Activated T-helper 17 cell treated with anti-CD3 and anti-CD28 coated beads, Interleukin-2, amount 50 U/mL, for 72 hours (primary cell): Measurements from ENCODE around the gene ZNF750. TPM values are rescaled to one million over a fixed set of nuclear protein-coding genes. Genes with fewer than 3 reads are reported as not detected.
A peak's percentile ranks its signal among the peaks of the same experiment; 100 is the strongest.

Experiments
- ATAC-seq: fragments of 150-1000 bp; cut with Tn5 transposase; replicated peaks from 2 replicates; pipeline ENCODE4 v1.10.0; 2021; ENCODE audit warnings: mild to moderate bottlenecking, moderate library complexity
- H3K27ac Mint-ChIP-seq: one replicate; pipeline ENCODE4 v1.8.0; 2022; ENCODE audit warnings: mixed read lengths
- H3K27me3 Mint-ChIP-seq: one replicate; pipeline ENCODE4 v1.8.0; 2022; ENCODE audit warnings: mixed read lengths
- H3K36me3 Mint-ChIP-seq: one replicate; pipeline ENCODE4 v1.8.0; 2022; ENCODE audit warnings: low read depth, mild to moderate bottlenecking, mixed read lengths
- H3K4me1 Mint-ChIP-seq: one replicate; pipeline ENCODE4 v1.8.0; 2022; ENCODE audit warnings: mixed read lengths
- H3K4me3 Mint-ChIP-seq: one replicate; pipeline ENCODE4 v1.8.0; 2022; ENCODE audit warnings: mild to moderate bottlenecking, mixed read lengths
- H3K9me3 Mint-ChIP-seq: one replicate; pipeline ENCODE4 v1.8.0; 2022; ENCODE audit warnings: mixed read lengths
- total RNA-seq, 2 donors: library from RNA; stranded (reverse); gene quantifications; one replicate each; pipeline ENCODE4 v1.2.3, GENCODE V29; 2022

ZNF750 gene
- total RNA-seq, result not detected

DNA sequence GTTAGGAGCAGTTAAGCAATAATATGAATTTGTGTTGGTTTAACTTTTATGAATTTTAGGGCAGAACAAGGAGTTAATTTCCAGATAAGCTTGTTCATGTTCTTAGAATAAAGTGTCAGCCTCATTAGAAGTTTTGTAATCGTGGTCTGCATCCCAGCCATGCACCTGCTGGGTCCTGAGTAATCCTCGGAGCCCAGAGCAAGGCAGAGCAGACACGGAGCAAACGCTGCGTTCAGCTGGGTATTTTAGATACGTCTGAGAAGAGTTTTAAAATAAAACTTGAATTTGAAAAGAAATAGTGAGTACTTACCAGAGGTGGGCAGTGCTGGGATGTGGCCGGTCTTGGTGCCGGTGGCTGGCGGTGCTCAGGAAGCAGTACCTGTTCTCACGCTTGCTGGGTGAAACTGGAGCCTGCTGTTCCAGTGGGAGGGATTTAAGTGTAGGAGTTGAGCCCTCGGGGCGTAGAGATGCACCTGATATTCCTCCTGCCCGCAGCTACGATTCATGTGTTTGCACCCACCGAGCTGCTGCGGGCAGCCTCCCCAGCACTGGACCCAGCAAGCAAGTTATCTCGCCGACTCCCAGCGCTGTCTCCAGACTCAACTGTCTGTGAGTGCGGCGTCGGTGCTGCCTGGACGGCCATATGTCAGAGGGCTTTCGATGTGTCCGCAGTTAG is at the start of gene ZNF750:
Gene ZNF750, minus strand, starts transcription at position 406 of the 676 bp plus-strand sequence. CDS start 7,568 bp downstream, outside the sequence.
- H3K4me1 Mint-ChIP-seq, result peaks cover 6% of the 10 kb centered on the region
- no peaks in the 10 kb centered on the region for H3K27me3 Mint-ChIP-seq
- ATAC-seq, result no peak
- H3K36me3 Mint-ChIP-seq, result no peaks in the 10 kb centered on the region
- H3K9me3 Mint-ChIP-seq, result no peaks in the 10 kb centered on the region
- no peak within 1 kb of the TSS for H3K4me3 Mint-ChIP-seq
- H3K27ac Mint-ChIP-seq, result no peak within 1 kb of the TSS

DNA sequence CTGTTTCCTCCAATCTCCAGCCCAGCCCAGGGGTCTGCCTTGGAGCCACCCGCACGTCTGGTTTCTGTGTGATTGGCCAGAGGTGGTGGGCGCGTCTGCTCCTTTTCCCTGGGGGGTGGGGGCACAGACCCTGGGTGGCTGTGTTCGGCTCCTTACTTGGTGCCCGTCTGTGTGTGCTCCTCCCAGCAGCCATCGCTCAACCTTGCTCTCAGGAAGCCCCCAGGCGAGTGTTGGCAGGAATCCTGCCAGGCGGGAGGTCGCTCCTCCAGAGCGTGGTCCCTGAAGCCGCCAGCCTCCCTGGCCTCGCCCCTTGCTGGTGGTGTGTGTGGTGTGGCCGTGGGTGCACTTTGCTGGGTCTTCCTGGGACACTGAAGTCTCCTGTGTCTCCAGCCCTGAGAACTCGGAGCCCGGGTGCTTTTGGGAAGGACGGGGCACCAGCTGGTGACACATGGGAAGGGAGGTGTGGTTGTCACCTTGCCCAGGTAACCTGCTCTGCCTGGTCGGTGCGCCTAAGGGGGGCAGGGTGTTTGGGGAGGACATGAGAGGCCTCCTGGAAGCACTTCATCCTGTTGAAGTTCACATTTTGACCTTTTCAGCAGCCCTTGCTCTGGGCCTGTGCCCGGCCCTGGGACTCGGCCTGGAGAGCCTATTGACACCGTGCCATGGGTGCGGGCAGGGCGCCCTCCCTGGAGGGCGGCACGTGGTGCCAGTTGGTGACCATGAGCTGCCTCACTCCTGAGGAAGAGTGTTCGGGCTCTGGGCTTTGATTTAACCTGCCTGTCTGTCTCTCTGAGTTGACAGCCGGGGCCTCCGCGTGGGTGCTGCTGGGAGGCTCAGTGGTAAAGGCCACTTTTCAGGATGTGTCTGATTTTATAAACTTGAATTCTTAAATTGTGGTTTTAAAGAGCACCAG is 49.0 kb upstream of the ZNF750 start:
- Mint-ChIP-seq H3K27ac (no peak overlapping the region), H3K36me3 (peaks cover 35% of the 10 kb centered on the region), H3K9me3 (no peaks in the 10 kb centered on the region), H3K27me3 (no peaks in the 10 kb centered on the region), H3K4me1 (peaks cover 47% of the 10 kb centered on the region), H3K4me3 (no peak overlapping the region)
- no peak for ATAC-seq

DNA sequence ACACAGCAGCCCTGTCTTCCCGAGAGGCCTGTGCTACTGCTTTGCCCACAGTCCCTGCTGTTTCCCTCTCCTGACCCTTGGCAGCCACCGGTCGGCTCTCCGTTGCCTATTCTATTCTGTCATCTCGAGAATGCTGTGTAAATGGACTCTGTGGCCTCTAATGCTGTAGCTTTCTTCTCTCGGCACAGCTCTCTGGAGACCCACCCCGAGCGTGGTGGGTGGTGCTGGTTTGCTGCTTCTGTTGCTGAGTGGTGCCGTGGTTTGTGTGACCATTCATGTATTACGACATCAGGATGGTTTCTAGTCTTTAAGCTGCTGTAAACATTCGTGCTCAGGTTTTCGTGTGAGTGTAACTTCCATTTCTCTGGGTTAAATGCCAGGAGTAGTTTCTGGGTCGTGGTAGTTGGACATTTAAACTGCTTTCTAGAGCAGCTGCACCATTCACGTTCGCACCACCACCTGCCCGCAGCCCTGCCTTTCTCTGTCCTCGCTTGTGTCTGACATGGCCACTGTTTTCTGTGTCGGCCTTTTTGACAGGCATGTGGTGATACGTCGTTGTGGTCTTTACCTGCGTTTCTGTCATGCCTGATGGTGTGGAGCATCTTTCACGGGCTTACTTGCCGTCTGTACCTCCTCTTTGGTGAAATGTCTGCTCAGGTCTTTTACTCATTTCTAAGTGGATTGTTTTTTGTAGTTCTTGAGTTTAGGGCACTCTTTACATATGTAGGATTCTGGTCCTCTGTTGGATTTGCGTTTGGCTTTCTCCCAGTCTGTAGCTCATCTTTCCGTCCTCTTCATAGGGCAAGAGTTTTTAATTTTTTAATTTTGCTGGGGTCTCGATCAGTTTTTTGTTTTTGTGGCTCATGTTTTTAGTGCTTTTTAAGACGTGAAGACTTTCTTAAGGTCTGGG is 47.7 kb upstream of the ZNF750 start:
- H3K36me3 Mint-ChIP-seq, result peaks cover 25% of the 10 kb centered on the region
- H3K27ac Mint-ChIP-seq, result peak overlapping the region; percentile 55
- H3K27me3 Mint-ChIP-seq, result no peaks in the 10 kb centered on the region
- H3K4me1 Mint-ChIP-seq, result peaks cover 42% of the 10 kb centered on the region
- H3K4me3 Mint-ChIP-seq, result no peak overlapping the region
- no peak for ATAC-seq
- H3K9me3 Mint-ChIP-seq, result no peaks in the 10 kb centered on the region

DNA sequence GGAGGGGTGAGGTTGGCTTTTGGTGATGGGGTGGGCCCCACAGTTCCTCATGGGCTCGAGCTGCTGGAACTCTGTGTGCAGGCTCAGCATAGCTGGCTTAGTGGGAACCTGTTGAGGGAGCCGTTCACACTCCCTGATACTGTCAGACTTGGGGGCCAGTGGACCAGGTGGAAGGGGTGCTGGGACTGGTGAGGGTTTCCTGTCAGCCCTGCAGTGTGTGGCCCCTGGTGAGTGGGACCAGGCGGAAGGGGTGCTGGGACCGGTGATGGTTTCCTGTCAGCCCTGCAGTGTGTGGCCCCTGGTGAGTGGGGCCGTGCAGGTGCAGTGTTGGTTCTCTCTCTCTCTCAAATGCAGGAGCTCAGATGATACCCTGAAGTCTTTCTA is 45.1 kb upstream of the ZNF750 start:
- Mint-ChIP-seq H3K36me3 (peaks cover 12% of the 10 kb centered on the region), H3K27me3 (no peaks in the 10 kb centered on the region), H3K27ac (peak overlapping the region; percentile 80)

DNA sequence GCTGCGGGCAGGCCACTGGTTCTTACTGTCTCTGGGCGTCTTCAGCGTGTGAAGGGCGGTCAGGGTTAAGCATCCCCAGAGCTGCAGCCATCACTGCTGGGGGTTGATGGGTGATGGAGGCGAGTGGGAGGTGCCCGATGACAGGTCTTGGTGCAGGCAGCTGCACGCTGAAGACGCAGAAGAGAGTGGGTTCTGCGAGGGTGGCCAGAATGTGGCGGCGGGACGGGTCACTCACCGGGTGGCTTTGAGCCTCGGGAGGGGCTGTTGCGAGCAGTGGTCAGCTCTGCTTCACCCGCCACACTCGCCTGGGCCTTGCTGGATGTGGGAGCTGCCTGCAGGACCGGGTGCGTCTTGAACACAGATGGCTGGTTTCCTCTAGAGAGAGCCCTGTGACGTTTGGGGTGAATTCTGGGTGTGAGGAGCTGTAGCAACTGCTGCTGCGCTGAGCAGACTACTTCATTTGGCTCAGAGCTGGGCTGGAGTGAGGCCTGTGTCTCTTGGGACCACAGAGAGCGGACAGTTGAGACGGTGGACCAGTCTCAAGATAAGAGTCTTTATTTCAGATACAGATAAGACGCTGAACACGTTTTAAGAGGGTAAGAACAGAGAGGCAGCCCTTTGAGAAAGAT is 44.6 kb upstream of the ZNF750 start:
- Mint-ChIP-seq H3K27me3 (no peaks in the 10 kb centered on the region), H3K36me3 (peaks cover 13% of the 10 kb centered on the region), H3K4me3 (peak overlapping the region; percentile 81), H3K4me1 (peaks cover 56% of the 10 kb centered on the region), H3K9me3 (no peaks in the 10 kb centered on the region), H3K27ac (peak overlapping the region; percentile 80)
- ATAC-seq, result no peak

More for the DNA sequence above, 45.1 kb upstream of the ZNF750 start:
- Mint-ChIP-seq H3K4me1 (peaks cover 52% of the 10 kb centered on the region), H3K9me3 (no peaks in the 10 kb centered on the region), H3K4me3 (peak overlapping the region; percentile 81)
- peak; percentile 39 for ATAC-seq

DNA sequence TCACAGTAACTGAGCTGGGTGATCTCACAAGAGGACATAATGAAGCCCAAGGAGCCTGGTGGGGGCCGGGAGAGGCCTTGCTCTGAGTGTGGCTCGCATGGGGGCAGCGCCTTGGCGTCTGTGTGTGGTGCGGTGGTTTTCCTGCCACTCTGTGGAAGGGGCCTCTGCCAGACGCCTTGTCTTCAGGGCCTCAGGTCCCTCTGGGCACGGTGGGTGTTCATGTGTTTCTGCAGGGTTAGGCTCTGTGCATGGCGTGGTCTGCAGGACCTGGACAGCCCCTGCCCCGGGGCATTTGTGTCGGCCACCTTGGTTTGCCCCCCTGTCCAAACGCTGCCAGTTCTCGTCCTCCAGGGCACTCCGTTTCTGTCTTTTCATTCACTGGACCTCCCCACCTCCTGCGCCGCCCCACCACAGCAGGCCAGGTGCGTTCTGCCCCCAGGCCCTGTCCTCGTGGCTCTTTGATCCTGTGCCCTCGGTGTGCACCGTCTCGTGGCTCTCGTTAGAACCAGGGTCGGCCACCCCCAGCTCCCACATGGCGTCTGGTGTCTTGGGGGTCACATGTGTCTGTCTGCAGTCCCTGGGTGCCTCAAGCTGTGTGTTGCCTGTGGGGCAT is 43.7 kb upstream of the ZNF750 start:
- Mint-ChIP-seq H3K9me3 (no peaks in the 10 kb centered on the region), H3K4me1 (peaks cover 65% of the 10 kb centered on the region), H3K36me3 (peaks cover 22% of the 10 kb centered on the region), H3K4me3 (peak overlapping the region; percentile 81), H3K27me3 (no peaks in the 10 kb centered on the region), H3K27ac (peak overlapping the region; percentile 80)
- ATAC-seq, result no peak

DNA sequence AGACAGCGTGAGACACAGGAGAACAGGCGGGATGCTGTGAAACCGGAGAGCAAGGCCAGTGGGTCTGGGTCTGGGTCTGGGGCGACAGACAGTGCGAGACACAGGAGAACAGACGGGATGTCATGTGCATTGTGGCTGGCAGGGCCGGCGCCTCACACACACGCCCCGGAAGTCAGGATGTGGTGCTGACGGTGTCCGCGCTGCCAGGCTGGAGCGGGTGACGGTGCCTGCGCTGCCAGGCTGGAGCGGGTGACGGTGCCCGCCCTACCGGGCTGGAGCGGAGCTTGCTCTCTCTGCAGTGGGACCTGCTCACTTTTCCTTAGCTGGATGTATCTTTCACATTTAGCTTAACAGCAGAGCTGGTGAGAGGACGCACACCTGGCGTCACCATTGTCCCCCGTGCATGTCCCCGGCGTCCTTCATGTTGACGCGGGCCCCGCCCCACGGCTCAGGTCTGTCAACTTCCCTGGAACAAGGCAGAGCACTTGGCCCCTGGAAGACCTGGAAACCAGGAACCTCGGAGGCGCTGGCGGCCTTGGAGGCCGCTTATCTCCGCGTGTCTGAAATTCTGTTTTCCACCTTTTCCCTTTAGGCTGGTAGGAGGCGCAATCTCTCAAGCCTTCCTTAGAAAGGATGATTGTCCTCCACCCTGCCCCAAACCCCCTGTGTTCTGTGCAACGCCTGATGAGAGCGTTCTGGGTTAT is 43.0 kb upstream of the ZNF750 start:
- peak overlapping the region; percentile 90 for H3K27ac Mint-ChIP-seq
- peak overlapping the region; percentile 81 for H3K4me3 Mint-ChIP-seq
- H3K4me1 Mint-ChIP-seq, result peaks cover 67% of the 10 kb centered on the region
- ATAC-seq, result peak; percentile 97
- H3K36me3 Mint-ChIP-seq, result peaks cover 23% of the 10 kb centered on the region
- H3K27me3 Mint-ChIP-seq, result no peaks in the 10 kb centered on the region
- no peaks in the 10 kb centered on the region for H3K9me3 Mint-ChIP-seq

DNA sequence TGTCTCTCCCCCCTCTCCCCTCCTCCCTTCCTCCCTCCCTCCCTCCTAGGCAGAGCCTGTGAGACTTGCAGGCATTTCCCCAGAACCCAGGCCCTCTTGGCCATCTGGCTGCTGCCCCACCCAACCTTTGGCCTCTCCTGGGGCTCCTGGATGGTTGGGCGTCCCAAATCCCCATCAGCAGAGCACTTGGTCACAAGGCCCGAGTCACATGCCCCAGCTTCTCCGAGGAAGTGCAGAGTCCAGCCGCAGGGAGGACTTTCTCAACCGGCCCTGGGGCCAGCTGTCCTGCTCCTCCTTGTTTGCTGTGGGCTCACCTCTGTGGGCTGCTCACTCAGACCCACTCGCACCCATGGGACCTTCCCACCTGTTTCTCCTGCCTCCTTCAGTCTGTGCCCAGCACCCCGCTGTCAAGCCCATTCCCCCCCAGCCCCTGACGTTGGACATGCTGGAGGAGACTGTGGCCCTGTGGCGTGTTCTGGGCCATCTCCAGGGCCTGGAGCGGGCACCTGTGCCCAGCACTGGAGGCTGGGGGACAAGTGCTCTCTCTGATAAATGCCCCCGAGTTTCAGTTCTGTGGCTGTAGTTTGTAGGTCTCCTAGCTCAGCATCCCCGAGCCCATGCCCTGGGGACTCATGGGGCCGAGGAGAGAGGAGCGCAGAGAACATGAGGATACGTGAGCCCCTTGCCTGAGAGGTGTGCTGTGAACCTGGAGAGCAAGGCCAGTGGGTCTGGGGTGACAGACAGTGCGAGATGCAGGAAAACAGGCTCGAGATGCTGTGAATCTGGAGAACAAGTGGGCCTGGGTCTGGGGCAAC is 42.3 kb upstream of the ZNF750 start:
- peak; percentile 6 for ATAC-seq

DNA sequence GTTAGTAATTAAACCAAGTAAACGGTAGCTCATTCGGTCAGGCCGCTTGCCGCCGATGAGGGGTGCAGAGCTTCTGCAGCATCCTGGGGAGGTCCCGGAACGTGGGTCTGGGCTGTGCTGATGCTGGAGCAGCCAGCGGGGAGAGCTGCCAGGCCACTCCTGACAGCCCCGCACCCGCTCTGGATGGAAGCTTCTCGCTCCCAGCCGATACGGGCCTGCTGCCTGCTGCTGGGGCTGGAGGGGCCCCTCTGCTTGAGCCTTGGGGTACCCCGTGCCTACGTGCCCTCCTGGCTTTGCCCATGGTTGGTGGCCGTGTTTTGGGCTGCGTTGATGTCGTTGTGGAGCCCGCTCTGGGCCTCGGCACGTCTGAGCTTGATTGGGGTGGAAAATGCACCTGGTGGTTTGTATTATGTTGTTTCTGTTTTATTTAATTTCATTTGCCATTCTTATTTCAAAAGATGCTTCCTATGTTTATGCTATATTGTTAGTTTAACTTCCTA is 41.6 kb upstream of the ZNF750 start:
- Mint-ChIP-seq H3K9me3 (no peaks in the 10 kb centered on the region), H3K36me3 (peaks cover 19% of the 10 kb centered on the region), H3K27me3 (no peaks in the 10 kb centered on the region), H3K4me3 (peak overlapping the region; percentile 81), H3K27ac (no peak overlapping the region), H3K4me1 (peaks cover 57% of the 10 kb centered on the region)
- ATAC-seq, result no peak

More for the DNA sequence above, 42.3 kb upstream of the ZNF750 start:
- peak overlapping the region; percentile 81 for H3K4me3 Mint-ChIP-seq
- H3K4me1 Mint-ChIP-seq, result peaks cover 59% of the 10 kb centered on the region
- peak overlapping the region; percentile 90 for H3K27ac Mint-ChIP-seq
- peaks cover 18% of the 10 kb centered on the region for H3K36me3 Mint-ChIP-seq
- H3K9me3 Mint-ChIP-seq, result no peaks in the 10 kb centered on the region
- H3K27me3 Mint-ChIP-seq, result no peaks in the 10 kb centered on the region

DNA sequence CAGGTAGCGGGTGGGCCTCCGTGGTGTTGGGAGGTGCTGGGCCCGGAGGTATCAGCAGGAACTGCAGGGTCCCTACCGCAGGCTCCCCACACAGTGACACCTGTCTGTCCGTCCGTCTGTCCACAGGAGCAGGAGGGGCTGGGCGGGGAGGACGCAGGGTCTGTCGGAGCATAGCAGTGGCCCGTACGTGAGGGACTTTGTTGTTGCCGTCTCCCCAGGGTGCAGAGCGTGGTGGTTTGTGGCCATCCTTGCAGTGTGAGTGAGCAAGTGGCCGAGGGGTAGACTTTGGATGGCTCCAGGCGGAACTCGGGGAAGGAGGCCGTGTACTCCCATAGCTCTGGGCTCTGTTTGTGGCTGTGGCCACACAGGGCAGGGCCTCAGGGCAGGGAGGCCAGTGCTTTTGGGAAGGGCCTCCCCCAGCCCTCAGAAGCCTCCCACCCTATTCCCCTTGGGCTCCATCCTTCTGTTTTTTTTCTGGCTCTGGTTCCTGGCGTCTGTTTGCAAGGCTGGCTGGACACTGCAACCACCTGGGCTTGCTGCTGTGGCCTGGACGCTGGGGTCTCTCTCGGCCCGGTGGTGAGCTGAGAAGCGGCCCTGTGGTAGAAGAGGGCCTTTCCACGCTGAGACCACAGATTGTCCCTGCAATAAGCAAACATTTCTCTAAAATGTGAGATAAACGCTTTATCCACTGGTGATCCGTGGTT is 41.0 kb upstream of the ZNF750 start:
- no peak for ATAC-seq
- Mint-ChIP-seq H3K27me3 (no peaks in the 10 kb centered on the region), H3K9me3 (no peaks in the 10 kb centered on the region), H3K4me3 (no peak overlapping the region), H3K36me3 (peaks cover 19% of the 10 kb centered on the region), H3K27ac (peak overlapping the region; percentile 47), H3K4me1 (peaks cover 54% of the 10 kb centered on the region)

DNA sequence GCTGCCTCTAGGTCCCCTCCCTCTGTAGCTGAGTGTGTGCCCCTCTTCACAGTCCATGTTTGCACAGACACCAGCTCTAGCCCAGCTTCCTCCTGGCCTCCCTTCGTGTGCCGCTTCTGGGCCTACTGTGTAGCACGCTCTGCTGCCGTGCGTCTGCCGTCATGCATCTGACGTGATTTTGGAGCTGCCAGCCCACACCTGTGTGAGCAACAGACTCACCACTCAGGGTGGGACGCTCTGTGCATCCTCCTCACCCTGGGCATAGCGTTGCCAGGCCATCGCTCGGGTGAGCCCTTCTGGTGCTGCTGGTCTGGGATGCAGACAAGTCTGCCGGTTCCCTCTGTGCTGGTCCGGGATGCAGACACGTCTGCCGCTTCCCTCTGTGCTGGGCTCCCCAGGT is 39.4 kb upstream of the ZNF750 start:
- no peak for ATAC-seq
- no peaks in the 10 kb centered on the region for H3K9me3 Mint-ChIP-seq
- H3K4me1 Mint-ChIP-seq, result peaks cover 50% of the 10 kb centered on the region
- no peak overlapping the region for H3K4me3 Mint-ChIP-seq
- no peaks in the 10 kb centered on the region for H3K27me3 Mint-ChIP-seq
- peak overlapping the region; percentile 47 for H3K27ac Mint-ChIP-seq
- peaks cover 28% of the 10 kb centered on the region for H3K36me3 Mint-ChIP-seq

DNA sequence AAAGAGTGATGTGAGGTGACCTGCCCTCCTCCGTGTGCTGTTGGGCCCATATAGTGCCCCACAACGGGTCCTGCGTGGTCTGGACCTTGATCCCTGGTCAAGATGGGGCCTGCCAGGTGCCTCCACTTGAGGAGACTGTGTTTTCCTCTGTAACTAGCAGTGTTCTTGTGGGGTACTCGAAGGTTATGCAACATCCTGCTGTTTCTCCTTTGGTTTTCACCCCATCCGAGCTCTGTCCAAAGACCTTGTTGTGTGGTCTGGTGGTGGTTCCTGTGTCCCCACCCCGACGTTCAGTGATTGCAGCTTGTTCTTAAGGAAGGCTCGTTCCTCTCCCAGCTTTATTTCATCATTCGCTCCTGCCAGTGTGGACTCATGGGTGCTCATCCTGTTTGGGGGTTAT is 38.7 kb upstream of the ZNF750 start:
- Mint-ChIP-seq H3K36me3 (peaks cover 28% of the 10 kb centered on the region), H3K4me1 (peaks cover 43% of the 10 kb centered on the region), H3K27me3 (no peaks in the 10 kb centered on the region), H3K9me3 (no peaks in the 10 kb centered on the region), H3K27ac (peak overlapping the region; percentile 29), H3K4me3 (no peak overlapping the region)
- no peak for ATAC-seq
